Pulmonary artery endothelial cell (primary cell): ENCODE measurements around the gene MAGI1. TPM values are rescaled to one million over a fixed set of nuclear protein-coding genes. Genes with fewer than 3 reads are reported as not detected.
"Not testable (repeated sequence)": the region's sequence is repeated elsewhere in the genome, so short reads cannot be mapped to it uniquely, and the experiment has no call there.

Source experiments
- DNase-seq: peaks from one replicate; pipeline ENCODE4 v3.0.0-alpha.2; 2011; ENCODE audit warnings: low read depth, low spot score
- total RNA-seq: library from RNA; depleted of rRNA; stranded (reverse); fragments of >200 nt; gene quantifications from 2 replicates; pipeline ENCODE4 v1.2.3, GENCODE V29; 2014

MAGI1 gene
- total RNA-seq, 1 donor from 2014 or later, result 24.5 TPM

DNA sequence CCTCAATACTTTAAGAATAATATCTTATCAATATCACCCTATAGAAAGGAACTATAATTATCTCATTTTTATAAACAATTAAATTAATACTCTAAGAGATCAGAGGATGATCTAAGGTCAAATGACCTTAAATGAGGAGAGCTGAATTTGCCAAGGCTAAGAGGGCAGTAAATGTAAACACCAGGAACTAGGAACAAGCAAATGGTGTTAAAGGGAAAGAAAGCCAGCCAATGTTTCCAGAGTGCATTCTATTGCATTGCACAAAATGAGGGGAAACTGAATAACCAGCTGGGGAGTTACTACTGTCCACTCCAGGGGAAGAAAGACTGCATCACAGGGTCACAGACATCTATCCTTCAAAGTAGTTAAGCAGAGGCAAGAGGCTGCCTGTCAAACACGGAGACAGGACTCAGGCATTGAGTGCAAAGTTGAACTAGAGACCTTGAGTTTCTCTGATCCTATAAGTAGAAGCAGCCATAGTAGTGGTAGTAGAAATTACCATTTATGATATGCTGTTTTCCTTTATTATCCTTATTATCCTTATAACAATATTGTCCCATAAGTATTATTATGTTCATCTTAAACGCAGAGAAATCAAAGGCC, 466.4 kb downstream of the MAGI1 start:
- DNase-seq, result no peak

DNA sequence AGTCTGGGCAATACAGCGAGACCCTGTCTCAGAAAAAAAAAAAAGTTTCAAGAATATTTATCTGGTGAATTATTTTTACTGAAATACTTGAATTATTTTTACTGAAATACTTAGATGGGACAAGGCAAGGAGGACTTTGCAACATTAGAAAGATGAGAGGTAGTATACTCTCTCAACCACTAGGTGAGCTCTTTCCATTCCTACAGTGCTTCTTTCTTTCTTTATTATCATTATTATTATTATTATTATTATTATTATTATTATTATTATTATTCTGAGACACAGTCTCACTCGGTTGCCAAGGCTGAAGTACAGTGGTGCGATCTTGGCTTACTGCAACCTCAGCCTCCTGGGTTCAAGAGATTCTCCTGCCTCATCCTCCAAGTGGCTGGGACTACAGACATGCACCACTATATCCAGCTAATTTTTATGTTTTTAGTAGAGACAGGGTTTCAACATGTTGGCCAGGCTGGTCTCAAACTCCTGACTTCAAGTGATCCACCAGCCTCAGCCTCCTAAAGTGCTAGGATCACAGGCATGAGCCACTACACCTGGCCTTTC, 468.8 kb downstream of the MAGI1 start:
- no peak for DNase-seq

DNA sequence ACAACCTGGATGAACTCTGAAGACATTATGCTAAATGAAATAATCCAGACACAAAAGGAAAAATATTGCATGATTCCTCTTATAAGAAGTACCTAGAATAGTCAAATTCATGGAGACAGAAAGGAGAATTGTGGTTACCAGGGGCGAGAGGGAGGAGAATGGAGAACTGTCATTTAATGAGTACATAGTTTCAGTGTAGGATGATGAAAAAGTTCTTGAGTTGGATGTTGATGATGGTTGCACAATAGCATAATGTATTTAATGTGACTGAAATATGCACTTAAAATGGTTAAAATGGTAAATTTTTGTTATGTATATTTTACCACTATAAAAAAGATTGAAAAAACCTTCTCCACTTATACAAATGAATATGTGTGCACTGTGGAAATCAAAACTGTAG, 469.6 kb downstream of the MAGI1 start:
- no peak for DNase-seq

DNA sequence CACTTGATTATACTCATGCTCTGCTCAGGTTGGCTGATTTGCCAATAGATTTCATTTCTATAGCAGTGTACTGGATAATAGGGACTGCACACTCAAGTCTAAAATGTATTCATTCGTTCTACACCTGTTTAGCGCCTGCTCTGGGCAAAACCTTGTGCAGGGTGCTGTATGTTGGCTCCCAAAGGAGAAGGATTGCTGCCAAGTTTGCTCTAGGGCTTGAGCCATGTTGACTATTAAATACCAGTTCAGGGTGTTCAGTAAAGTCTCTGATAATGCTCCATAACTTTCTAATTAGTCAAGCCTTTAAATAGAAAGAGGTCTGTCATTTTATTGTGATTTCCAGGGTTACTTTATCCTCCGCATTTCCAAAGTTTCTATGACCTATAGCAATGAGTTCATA, 470.2 kb downstream of the MAGI1 start:
- no peak for DNase-seq

DNA sequence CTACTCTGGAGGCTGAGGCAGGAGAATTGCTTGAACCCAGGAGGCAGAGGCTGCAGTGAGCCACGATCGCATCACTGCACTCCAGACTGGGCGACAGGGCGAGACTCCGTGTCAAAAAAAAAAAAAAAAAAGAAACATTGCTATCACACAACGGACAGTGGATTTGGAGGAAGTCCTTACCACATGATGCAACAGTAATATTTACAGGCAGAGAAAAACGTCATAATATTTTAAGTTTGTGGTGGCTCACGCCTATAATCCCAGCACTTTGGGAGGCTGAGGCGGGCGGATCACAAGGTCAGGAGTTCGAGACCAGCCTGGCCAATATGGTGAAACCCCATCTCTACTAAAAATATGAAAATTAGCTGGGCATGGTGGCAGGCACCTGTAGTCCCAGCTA, 473.0 kb downstream of the MAGI1 start:
- not testable (repeated sequence) for DNase-seq

DNA sequence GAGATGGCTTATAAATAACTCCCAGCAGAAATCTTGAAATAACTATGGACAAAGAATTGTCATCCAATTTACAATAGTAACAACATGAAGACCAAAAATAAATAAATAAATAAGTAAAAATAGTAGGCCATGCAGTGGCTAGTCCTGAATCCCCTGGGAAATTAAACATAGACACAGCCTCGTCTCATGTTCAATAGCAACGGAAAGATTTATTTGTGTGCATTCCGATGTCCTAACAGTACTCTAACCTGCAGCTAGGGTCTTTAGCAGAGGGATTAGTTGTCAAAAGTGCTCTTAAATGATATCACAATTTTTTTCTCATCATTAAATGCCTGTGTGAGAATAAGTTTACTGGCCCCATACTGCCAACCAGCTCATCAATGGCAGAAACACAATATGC, 474.2 kb downstream of the MAGI1 start:
- no peak for DNase-seq

DNA sequence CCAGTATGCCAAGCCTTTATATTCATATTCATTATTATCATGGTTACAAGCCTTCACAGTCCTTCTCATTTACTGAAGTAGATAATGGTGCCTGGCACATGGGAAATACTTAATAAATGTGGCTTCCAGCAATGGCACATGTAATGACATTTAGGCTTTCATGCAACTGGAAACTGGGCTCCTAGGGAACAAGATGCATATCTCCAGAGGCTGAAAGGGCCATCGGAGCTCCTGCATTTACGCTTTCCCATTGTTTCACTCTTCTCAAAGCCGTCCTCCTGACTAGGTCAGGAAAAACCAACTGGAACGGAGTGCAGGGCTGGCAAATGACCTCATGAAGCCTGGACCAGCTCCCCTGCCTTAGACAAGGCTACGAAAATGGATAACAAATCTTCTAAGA, 474.9 kb downstream of the MAGI1 start:
- no peak for DNase-seq

DNA sequence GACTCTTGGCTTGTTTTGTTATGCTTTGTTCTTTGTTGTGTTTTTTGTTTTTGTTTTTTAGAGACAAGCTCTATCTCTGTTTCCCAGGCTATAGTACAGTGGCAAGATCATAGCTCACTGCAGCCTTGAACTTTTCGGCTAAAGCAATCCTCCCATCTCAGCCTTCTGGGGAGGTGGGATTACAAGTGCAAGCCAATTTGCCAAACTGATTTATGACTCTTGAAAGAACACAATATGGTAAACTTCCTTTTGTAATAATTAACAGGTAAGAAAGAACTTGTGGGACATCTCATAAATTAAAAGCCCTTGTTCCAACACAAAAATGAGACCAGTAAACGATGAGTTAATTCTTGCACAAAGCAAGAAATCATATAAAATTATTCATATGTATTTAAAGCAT, 476.3 kb downstream of the MAGI1 start:
- no peak for DNase-seq

DNA sequence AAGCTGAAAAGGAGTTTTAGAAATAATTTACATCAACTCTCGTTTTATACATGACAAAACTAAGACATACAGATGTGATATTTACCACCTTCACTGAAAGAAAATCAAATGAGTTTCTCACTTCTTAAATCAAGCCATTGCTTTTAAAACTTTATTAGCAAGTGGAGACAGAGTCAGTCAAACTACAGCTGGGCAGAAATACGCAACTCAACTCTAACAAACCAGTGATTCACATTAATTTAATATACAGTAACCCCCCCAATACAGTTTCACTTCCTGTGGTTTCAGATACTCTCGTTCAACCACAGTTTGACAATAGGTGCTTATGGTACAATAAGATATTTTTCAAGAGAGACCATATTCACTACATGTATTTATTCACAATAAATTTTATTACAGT, 477.1 kb downstream of the MAGI1 start:
- DNase-seq, result no peak

DNA sequence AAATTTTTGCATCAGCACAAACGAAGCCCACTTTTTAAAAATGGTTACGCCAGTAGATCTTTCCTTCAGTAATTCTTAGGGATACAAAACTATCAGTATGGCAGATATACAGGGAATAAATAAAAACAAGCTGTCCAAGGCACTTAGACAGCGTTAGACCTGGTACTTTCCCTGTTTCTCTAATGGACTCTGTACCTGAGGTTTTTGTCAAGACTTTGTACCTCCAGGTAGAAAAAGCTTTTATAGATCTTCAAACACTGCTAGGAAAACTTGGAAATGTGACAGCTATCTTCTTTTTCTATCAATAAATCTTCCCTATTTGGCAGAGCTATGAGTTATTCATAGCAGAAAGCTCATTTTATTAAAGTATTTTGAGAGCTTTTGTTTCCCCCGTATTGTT, 477.8 kb downstream of the MAGI1 start:
- no peak for DNase-seq

DNA sequence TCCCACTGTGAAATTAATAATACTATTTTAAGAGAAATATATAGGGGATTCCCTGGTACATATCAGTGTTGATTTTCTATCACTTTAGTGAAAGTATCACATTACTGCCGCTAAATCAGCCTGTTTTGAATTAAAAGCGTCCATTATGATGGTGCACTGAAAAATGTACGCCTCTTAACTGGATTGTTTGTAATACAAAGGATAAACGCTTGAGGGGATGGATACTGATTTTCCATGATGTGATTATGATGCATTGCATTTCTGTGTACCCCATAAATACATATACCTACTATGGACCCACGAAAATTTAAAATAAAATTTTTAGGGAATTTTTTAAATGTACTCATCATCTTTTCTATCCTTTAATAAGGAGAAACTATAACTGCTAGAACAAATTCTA, 478.6 kb downstream of the MAGI1 start:
- DNase-seq, result no peak

DNA sequence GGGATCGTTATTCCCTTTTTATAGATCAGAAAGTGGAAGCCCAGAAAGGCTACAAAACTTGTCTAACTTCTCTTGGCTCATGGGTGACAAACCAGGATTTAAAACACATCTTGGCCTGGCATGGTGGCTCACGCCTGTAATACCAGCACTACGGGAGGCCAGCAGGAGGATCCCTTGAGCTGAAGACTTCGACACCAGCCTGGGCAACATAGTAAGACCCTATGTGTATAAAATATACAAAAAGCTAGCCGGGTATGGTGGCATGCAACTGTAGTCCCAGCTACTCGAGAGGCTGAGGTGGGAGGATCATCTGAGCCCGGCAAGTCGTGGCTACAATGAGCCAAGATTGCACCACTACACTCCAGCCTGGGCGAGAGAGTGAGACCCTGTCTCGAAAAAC, 479.1 kb downstream of the MAGI1 start:
- no peak for DNase-seq

DNA sequence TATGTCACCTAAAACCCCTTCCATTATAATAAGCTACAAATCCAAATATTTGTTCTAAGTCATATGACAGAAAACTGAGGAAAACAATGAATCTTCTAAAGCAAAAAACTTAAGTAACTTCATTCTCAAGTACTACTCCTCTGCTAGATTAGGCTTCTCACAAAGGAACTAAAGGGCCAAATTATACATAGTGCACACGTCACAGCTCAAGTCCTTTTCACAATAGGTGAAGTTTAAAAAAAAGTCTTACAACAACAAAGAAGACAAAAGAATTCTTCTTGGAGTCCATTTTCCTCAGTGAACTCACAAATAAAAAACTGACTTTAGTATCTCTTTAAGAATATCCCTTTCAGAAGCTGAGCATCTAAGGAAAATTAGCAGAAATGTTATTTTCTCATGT, 479.9 kb downstream of the MAGI1 start:
- no peak for DNase-seq

DNA sequence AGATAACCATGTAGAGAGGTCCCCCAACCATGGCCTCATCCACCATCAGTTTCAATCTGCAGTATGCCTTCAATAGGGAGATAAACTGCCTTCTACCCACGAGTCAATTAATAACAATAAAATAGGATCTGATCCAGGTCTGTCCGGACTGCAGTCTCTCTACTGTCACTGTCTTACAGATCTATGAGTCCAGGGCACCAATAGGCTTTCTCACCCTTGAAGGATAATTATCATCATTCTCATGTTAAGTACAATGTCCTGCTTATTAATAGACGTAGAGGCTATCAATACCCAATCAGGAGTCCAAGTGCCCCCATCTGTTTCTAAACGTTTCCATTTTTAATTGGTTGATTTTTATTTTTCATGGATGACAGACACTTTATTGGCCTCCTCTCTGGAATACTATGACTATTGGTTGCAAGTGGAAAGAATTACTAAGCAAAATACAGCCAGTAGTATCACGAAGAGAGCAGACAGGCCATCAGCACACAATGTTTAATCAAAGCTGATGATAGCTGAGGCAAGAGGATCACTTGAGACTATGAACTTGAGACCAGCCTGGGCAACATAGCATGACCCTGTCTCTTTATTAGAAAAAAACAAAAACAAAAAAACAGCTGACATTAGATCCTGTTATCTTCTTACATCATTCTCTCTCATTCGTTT, 480.7 kb downstream of the MAGI1 start:
- no peak for DNase-seq

DNA sequence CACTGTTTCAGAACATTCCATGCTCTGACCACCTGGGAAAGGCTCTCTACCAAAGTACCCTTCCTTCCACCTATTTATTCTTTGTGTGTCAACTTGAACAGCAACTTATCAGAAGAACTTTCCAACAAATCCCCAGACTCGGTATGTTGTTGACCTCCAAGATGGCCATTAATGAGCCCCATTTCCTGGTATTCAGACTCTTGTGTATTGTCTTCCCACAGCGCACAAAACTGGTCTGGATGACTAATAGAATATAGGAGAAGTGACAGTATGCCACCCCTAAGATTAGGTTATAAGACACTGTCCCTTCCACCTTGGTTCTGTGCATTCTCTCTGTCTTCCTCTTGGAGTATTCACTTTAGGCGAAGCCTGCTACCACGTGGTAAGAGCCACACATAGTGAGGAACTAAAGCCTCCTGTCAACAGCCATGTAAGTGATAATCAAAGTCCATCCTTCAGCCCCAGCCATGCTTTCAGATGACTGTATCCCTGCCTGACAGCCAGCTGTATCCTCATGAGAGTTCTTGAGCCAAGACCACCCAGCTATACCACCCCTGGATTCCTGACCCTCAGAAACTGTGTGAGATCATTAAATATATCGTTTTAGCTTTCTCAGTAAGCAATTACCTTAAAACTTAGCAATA, 481.7 kb downstream of the MAGI1 start:
- no peak for DNase-seq

DNA sequence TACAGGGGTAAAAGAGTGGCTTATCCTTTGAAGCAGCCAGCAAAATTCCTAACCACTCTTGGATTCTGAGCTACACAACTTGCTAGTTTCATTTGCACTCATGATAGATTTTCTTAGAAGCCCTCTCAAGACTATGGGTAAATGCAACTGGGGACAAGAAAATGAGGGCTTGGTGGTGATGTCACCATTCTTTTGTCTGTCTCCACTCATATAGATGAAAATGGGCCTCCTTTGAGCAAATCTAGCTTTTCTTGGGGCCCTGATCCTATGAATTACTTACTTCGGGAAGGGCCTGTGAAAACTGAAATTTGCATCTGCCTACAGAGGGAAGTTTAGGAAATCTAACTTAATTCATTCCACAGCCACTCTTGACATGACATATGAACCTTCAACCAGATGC, 486.3 kb downstream of the MAGI1 start:
- DNase-seq, result no peak

DNA sequence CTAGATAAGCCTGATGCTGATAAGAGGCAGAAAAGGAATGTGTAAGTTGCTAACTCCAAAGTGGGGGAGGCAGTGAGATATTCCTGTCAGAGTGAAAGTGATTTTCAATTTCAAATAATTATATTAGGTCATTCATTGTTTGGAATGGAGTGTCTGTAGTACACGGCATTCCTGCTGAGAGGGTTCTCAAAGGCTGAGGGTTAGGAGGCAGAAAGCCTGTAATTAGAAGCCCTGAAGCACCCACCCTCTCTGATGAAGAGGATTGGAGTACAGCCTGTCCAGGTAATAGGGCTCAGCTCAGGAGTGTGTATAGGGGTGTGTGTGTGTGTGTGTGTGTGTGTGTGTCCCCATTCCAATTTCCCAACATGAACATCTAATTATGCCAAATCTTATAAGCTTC, 486.8 kb downstream of the MAGI1 start:
- no peak for DNase-seq

DNA sequence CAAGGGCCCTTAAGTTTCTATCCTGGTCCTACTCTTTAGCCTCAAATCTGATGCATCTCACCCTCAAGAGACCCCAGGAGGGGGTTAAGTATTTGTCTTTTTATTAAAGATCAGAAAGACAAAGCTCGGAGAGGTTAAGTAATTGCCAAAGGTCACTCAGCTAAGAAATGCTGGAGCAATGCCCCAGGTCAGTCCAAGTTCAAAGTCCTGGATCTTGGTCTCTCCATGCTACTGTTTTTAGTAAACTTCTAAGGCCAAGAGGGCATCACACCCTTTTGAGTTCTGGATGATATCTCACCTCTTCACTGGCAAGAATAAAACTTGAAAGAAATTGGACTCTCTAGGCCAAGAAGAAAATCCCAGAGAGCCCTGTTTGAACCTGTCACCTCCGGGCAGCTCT, 488.6 kb downstream of the MAGI1 start:
- no peak for DNase-seq

DNA sequence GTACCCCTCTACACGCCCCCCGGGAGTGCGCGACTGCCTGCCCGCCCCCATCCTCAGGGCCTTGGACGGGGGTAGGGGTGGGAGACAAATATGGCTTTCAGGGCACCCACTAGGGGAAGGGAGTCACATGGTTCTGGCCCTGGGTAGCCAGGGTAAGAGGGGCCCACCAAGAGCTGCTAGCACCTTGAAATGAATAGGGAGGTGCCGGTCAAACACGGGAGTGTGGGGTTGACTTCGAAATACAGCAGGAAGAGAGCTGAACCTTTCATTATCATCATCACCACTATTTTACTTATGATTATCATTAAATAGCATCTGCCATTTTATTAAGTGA, 489.1 kb downstream of the MAGI1 start:
- DNase-seq, result no peak

DNA sequence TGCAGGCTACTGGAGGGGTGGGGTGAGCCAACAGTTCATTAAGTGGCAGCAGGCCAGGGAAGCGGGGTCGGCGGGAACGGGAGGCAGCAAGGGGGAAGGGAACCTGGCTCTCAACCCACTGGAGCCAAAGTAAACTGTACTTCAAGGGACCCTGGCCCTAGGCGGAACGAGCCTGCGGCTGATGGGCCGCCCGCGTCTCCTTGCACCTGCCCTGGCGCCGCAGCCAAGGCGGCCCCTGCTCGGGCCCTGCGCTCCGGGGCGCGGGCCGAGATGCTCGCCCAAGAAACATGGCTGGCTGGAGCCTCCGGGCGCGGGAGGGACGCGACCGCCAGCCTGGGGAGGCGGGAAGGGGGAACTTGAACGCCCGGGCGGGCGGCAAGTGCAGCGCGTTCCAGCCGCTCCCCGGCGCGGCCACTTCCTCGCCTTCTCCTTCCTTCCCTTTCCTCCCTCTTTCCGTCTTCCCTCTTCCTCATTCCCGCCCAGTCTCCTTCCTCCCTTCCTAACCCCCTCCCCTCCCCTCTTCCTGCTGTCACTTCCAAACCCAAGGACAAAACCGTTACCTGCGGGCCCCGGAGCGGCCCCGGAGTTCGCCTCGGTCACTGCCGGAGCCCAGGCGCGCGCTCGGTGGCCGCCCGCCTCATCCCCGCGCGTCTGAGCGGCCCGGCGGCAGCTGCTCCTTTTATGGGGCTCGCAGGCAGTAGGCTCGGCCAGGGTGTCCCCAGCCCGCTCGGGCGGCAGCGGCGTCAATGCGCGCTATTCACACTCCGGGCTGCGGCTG, 489.7 kb downstream of the MAGI1 start:
- DNase-seq, result no peak

DNA sequence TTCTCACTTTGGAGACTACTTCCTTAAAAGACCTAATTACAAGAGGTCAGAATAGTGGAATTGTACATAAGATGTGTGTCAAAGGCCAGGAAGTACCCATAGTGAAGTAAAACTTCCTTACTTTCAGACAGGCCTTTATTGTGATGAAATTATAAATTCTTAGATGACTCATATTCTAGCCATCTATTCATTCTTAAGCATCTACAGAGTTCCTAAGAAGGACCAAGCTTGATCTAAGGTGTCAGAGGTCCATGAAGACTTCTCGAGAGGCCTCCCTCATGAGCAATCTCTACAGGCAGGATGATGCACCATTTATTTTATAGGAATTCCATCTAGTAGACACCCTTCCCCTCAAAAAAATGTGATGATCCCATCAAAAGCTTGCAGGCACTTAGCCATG, 493.3 kb downstream of the MAGI1 start:
- no peak for DNase-seq

DNA sequence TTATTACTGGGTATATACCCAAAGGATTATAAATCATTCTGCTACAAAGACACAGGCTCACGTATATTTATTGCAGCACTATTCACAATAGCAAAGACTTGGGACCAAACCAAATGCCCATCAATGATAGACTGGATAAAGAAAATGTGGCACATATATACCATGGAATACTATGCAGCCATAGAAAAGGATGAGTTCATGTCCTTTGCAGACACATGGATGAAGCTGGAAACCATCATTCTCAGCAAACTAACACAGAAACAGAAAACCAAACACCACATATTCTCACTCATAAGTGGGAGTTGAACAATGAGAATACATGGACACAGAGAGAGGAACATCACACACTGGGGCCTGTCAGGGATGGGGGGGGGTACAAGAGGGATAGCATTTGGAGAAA, 495.3 kb downstream of the MAGI1 start:
- not testable (repeated sequence) for DNase-seq
